HUES48 (cell line): ENCODE measurements around the gene MAGI2.
"Not testable (repeated sequence)": the region's sequence is repeated elsewhere in the genome, so short reads cannot be mapped to it uniquely, and the experiment has no call there.

Experiments used
- H3K27ac ChIP-seq: one replicate; pipeline ENCODE4 v1.7.0; 2013; ENCODE audit warnings: low read depth, low read length, inconsistent platforms
- H3K27me3 ChIP-seq: 2 replicates; pipeline ENCODE4 v1.6.1; 2013; ENCODE audit warnings: mild to moderate bottlenecking, low read length; ENCODE audit not compliant: control insufficient read depth, insufficient read depth
- H3K36me3 ChIP-seq: 2 replicates; pipeline ENCODE4 v1.6.1; 2013; ENCODE audit warnings: low read length; ENCODE audit not compliant: control insufficient read depth, insufficient read depth
- H3K4me1 ChIP-seq: 2 replicates; pipeline ENCODE4 v1.6.1; 2013; ENCODE audit warnings: mild to moderate bottlenecking, low read length; ENCODE audit not compliant: control insufficient read depth, insufficient read depth
- H3K4me3 ChIP-seq: 2 replicates; pipeline ENCODE4 v1.5.1; 2013; ENCODE audit warnings: mild to moderate bottlenecking, low read depth, low read length
- H3K9ac ChIP-seq: 2 replicates; pipeline ENCODE4 v1.6.1; 2013; ENCODE audit warnings: mild to moderate bottlenecking, low read depth, low read length, moderate library complexity
- H3K9me3 ChIP-seq: 2 replicates; pipeline ENCODE4 v1.6.1; 2013; ENCODE audit warnings: low read length; ENCODE audit not compliant: control insufficient read depth, insufficient read depth

Gene MAGI2

DNA sequence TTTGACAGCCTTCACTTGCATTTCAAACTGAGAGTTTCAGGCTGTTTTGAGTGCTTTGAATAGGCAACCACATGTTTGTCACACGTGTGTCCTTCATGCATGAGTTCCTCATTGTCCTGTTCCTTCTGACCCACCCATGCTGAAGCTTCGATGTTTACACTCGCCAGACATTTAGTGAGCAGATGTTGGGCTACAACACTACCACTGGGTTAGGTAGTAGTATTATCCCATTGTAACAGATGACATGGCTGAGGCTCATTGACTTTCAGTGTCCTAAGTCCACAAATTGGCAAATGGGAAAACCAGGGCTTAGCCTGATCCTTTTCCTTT lies 1198.8 kb downstream of the MAGI2 start:
- no peak overlapping the region for H3K27ac ChIP-seq
- no peak overlapping the region for H3K4me3 ChIP-seq
- no peaks in the 10 kb centered on the region for H3K27me3 ChIP-seq

GRCh38 chr7:78253850-78254725 lies 1199.4 kb downstream of the MAGI2 start:
- Histone ChIP-seq H3K36me3 (peaks cover 8% of the 10 kb centered on the region; the same call in 1 of the 2 replicates), H3K27me3 (no peaks in the 10 kb centered on the region), H3K4me1 (no peaks in the 10 kb centered on the region), H3K27ac (no peak overlapping the region), H3K9me3 (no peaks in the 10 kb centered on the region), H3K9ac (no peak overlapping the region), H3K4me3 (no peak overlapping the region)

More for the DNA sequence above, 1198.8 kb downstream of the MAGI2 start:
- H3K9me3 ChIP-seq, result no peaks in the 10 kb centered on the region
- H3K9ac ChIP-seq, result no peak overlapping the region
- H3K36me3 ChIP-seq, result peaks cover 8% of the 10 kb centered on the region; the same call in 1 of the 2 replicates
- no peaks in the 10 kb centered on the region for H3K4me1 ChIP-seq

GRCh38 chr7:78248867-78249266 lies 1204.6 kb downstream of the MAGI2 start:
- no peak overlapping the region for H3K9ac ChIP-seq
- H3K27ac ChIP-seq, result no peak overlapping the region
- H3K4me3 ChIP-seq, result no peak overlapping the region
- H3K4me1 ChIP-seq, result no peaks in the 10 kb centered on the region
- no peaks in the 10 kb centered on the region for H3K27me3 ChIP-seq
- no peaks in the 10 kb centered on the region for H3K9me3 ChIP-seq
- no peaks in the 10 kb centered on the region for H3K36me3 ChIP-seq

- no peaks in the 10 kb centered on the region for H3K36me3 ChIP-seq
- H3K4me1 ChIP-seq, result no peaks in the 10 kb centered on the region
- no peaks in the 10 kb centered on the region for H3K9me3 ChIP-seq
- H3K4me3 ChIP-seq, result no peak overlapping the region
- H3K9ac ChIP-seq, result no peak overlapping the region
- H3K27ac ChIP-seq, result no peak overlapping the region
- no peaks in the 10 kb centered on the region for H3K27me3 ChIP-seq
Measured at GRCh38 chr7:78247910-78248689, 1205.4 kb downstream of the MAGI2 start.

DNA sequence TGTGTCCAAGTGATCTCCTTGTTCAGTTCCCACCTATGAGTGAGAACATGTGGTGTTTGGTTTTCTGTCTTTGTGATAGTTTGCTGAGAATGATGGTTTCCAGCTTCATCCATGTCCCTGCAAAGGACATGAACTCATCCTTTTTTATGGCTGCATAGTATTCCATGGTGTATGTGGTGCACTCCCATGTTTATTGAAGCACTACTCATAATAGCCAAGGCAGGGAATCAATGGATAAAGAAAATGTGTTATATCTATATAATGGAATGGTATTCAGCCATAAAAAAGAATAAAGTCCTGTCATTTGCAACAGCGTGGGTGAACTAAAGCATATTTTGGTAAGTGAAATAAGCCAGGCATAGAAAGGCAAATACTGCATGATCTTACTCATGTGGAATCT lies 1213.3 kb downstream of the MAGI2 start:
- not testable (repeated sequence) for H3K9me3 ChIP-seq, H3K27me3 ChIP-seq, H3K27ac ChIP-seq, H3K4me1 ChIP-seq, H3K4me3 ChIP-seq, H3K36me3 ChIP-seq, H3K9ac ChIP-seq

DNA sequence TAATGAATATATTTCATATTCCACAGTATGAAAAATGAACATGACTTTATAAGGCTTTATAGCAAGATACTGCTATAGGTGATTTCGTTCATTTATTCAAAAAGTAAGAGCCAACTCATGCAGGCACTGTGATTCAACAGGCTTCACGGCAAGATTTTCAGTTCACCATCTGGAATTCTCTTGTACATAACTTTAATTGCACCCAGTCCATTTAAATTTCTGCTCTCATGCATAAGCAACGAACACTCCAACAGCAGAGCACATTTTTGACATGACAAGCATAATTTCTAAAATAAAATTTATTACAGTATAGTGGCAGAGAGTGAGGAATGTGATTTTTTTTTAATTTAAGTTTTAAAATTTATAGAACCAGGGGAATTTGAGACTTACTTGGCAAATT lies 1218.8 kb downstream of the MAGI2 start:
- Histone ChIP-seq H3K4me1 (peaks cover 7% of the 10 kb centered on the region), H3K27ac (no peak overlapping the region), H3K9ac (no peak overlapping the region), H3K4me3 (no peak overlapping the region), H3K27me3 (no peaks in the 10 kb centered on the region), H3K9me3 (no peaks in the 10 kb centered on the region), H3K36me3 (no peaks in the 10 kb centered on the region)

GRCh38 chr7:78232806-78233205 lies 1220.7 kb downstream of the MAGI2 start:
- Histone ChIP-seq H3K27ac (no peak overlapping the region), H3K27me3 (no peaks in the 10 kb centered on the region), H3K9me3 (no peaks in the 10 kb centered on the region), H3K4me1 (peaks cover 7% of the 10 kb centered on the region), H3K36me3 (no peaks in the 10 kb centered on the region), H3K9ac (no peak overlapping the region), H3K4me3 (no peak overlapping the region)

GRCh38 chr7:78226059-78226719 lies 1227.3 kb downstream of the MAGI2 start:
- Histone ChIP-seq H3K9me3 (no peaks in the 10 kb centered on the region), H3K9ac (no peak overlapping the region), H3K27ac (no peak overlapping the region)

DNA sequence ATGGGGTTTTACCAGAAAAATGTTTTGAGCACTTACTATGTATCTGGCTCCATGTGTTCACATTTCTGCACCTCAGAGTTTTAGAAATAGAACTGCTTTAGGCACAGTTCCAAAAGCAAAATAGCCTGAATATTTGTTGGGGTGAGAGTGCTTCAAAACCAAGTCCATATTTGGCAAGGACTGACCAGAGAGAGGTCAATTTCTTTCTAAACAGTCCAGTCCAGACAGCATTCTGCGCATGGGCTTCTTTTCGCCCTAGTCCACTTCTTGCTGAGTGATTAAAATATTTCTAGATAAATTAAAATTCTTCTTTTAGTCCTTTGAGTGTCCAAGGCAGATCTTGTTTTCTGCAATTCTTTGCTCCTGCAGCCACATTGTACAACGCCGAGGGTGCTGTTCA lies 1227.9 kb downstream of the MAGI2 start:
- Histone ChIP-seq H3K27me3 (no peaks in the 10 kb centered on the region), H3K4me1 (peaks cover 8% of the 10 kb centered on the region), H3K9me3 (no peaks in the 10 kb centered on the region), H3K9ac (no peak overlapping the region), H3K36me3 (no peaks in the 10 kb centered on the region), H3K4me3 (no peak overlapping the region), H3K27ac (no peak overlapping the region)

More at GRCh38 chr7:78226059-78226719, 1227.3 kb downstream of the MAGI2 start:
- H3K36me3 ChIP-seq, result no peaks in the 10 kb centered on the region
- H3K4me3 ChIP-seq, result no peak overlapping the region
- H3K27me3 ChIP-seq, result no peaks in the 10 kb centered on the region
- peaks cover 8% of the 10 kb centered on the region for H3K4me1 ChIP-seq

DNA sequence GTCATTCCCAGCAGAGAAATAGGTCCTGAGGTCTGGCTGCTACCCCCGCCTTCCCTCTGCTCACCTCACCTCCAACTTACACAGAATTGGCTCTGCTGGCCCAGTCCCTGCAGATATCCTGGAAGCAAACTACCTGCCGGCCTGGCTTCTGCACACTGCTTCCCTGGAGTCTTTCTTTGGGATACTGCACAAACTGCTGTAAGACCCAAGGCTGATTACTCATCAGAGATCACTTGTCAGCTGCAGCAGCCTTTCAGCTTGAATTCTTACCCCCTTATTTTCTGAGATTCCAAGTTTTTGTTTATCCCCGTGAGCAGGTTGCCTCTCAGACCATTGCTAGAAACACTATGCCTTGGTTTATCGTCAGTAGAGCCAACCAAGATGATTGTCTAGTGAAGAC lies 1228.5 kb downstream of the MAGI2 start:
- Histone ChIP-seq H3K27me3 (no peaks in the 10 kb centered on the region), H3K27ac (no peak overlapping the region), H3K4me1 (peaks cover 8% of the 10 kb centered on the region), H3K9ac (no peak overlapping the region), H3K4me3 (no peak overlapping the region), H3K9me3 (no peaks in the 10 kb centered on the region), H3K36me3 (no peaks in the 10 kb centered on the region)

- H3K4me3 ChIP-seq, result no peak overlapping the region
- peaks cover 8% of the 10 kb centered on the region for H3K4me1 ChIP-seq
- H3K9me3 ChIP-seq, result no peaks in the 10 kb centered on the region
- H3K27me3 ChIP-seq, result no peaks in the 10 kb centered on the region
- H3K27ac ChIP-seq, result no peak overlapping the region
- no peaks in the 10 kb centered on the region for H3K36me3 ChIP-seq
- no peak overlapping the region for H3K9ac ChIP-seq
Measured at GRCh38 chr7:78223598-78223997, 1229.9 kb downstream of the MAGI2 start.
